SK-N-SH (cell line): ENCODE measurements around the gene SMIM14.

Experiments
- EZH2phosphoT487 ChIP-seq: fragments of 200-600 bp; sonication (generic); IDR thresholded peaks from 2 replicates; pipeline ENCODE4 v1.6.1; 2017; ENCODE audit warnings: low read depth, mixed run types, mild to moderate bottlenecking, antibody characterized with exemption, moderate library complexity, borderline replicate concordance
- GATA2 ChIP-seq: sonication (generic); formaldehyde crosslinking; IDR thresholded peaks from 2 replicates; pipeline ENCODE4 v1.5.0; 2020; ENCODE audit warnings: mild to moderate bottlenecking, missing genetic modification reagents
- JUND ChIP-seq: IDR thresholded peaks from 2 replicates; pipeline ENCODE4 v1.4.0; 2012
- MXI1 ChIP-seq: IDR thresholded peaks from 2 replicates; pipeline ENCODE4 v1.6.1; 2012; ENCODE audit warnings: mild to moderate bottlenecking, low read depth, low read length, improper control_type of control experiment
- NFIC ChIP-seq: IDR thresholded peaks from 2 replicates; pipeline ENCODE4 v1.4.0; 2012; ENCODE audit warnings: borderline replicate concordance
- POLR2AphosphoS5 ChIP-seq: IDR thresholded peaks from 2 replicates; pipeline ENCODE4 v1.6.1; 2012; ENCODE audit warnings: low read depth, low read length
- REST ChIP-seq: IDR thresholded peaks from 2 replicates; pipeline ENCODE4 v1.6.1; 2012; ENCODE audit warnings: mild to moderate bottlenecking, low read depth, low read length, moderate library complexity
- RFX5 ChIP-seq: IDR thresholded peaks from 2 replicates; pipeline ENCODE4 v1.6.1; 2012; ENCODE audit warnings: mild to moderate bottlenecking, improper control_type of control experiment, low read length
- SIN3A ChIP-seq: IDR thresholded peaks from 2 replicates; pipeline ENCODE4 v1.6.1; 2012; ENCODE audit warnings: low read depth, mild to moderate bottlenecking, low read length, moderate library complexity, borderline replicate concordance
- TCF12 ChIP-seq: IDR thresholded peaks from 2 replicates; pipeline ENCODE4 v1.4.0; 2012
- TEAD4 ChIP-seq: IDR thresholded peaks from 2 replicates; pipeline ENCODE4 v1.4.0; 2012; ENCODE audit warnings: mild to moderate bottlenecking, borderline replicate concordance; ENCODE audit not compliant: insufficient read depth
- USF2 ChIP-seq: fragments of 150-350 bp; IDR thresholded peaks from 2 replicates; pipeline ENCODE4 v1.6.1; 2017; ENCODE audit warnings: antibody characterized with exemption, low read length, low read depth, borderline replicate concordance
- TF ChIP-seq, protein P1 (sequence below): IDR thresholded peaks from 2 replicates; pipeline ENCODE4 v1.4.0; 2012; ENCODE audit warnings: low read depth, borderline replicate concordance
- TF ChIP-seq, protein P2 (sequence below): fragments of 200-600 bp; sonication (generic); IDR thresholded peaks from 2 replicates; pipeline ENCODE4 v1.6.1; 2017; ENCODE audit warnings: antibody characterized with exemption, mild to moderate bottlenecking, moderate library complexity

DNA sequence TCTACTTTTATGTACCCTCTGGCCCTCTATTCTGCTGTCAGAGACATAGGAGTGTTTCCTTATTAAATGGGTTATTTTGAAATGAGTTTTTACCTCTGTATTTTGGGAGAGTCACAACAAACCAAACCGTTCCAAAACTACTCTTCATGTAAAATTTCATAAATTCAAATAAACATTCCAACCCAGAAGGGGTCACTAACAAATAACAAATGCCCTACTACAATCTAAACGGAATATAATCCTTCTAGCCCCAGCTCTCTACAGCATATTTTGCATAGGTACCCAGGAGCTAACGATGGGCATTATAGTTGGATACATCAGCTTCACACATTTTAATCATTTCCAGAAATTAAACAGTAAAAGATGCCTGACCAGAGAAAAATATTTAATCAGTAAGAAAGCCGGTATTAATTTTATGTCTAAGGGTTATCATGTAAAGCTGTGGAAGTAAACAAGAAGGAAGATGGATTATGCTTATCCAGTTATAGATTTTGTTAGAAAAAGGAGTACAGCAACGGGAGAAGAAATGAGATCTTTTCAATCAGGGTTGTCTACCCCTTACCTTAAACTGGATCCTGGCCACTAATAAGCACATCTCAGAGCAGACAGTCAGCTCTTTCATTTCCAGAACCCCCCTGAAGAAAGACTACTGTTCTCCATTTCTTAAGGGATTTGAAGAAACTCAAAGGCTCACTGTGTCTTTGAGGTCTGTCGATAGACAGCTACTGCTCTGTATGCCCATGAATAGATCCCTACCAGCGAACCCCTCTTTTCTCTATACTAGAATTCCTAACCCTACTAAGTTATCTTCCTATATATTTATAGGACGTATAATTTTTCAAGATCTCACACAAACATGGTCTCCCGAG is 112.6 kb downstream of the SMIM14 start:
- TF ChIP-seq, protein P1, sequence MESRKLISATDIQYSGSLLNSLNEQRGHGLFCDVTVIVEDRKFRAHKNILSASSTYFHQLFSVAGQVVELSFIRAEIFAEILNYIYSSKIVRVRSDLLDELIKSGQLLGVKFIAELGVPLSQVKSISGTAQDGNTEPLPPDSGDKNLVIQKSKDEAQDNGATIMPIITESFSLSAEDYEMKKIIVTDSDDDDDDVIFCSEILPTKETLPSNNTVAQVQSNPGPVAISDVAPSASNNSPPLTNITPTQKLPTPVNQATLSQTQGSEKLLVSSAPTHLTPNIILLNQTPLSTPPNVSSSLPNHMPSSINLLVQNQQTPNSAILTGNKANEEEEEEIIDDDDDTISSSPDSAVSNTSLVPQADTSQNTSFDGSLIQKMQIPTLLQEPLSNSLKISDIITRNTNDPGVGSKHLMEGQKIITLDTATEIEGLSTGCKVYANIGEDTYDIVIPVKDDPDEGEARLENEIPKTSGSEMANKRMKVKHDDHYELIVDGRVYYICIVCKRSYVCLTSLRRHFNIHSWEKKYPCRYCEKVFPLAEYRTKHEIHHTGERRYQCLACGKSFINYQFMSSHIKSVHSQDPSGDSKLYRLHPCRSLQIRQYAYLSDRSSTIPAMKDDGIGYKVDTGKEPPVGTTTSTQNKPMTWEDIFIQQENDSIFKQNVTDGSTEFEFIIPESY = no peak
- TF ChIP-seq, protein P2, sequence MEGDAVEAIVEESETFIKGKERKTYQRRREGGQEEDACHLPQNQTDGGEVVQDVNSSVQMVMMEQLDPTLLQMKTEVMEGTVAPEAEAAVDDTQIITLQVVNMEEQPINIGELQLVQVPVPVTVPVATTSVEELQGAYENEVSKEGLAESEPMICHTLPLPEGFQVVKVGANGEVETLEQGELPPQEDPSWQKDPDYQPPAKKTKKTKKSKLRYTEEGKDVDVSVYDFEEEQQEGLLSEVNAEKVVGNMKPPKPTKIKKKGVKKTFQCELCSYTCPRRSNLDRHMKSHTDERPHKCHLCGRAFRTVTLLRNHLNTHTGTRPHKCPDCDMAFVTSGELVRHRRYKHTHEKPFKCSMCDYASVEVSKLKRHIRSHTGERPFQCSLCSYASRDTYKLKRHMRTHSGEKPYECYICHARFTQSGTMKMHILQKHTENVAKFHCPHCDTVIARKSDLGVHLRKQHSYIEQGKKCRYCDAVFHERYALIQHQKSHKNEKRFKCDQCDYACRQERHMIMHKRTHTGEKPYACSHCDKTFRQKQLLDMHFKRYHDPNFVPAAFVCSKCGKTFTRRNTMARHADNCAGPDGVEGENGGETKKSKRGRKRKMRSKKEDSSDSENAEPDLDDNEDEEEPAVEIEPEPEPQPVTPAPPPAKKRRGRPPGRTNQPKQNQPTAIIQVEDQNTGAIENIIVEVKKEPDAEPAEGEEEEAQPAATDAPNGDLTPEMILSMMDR = no peak
- no peak for TF ChIP-seq POLR2AphosphoS5
- TF ChIP-seq TCF12 = no peak
- TF ChIP-seq REST = no peak
- no peak for TF ChIP-seq MXI1
- TF ChIP-seq USF2 = no peak
- TF ChIP-seq NFIC = no peak
- no peak for TF ChIP-seq RFX5
- no peak for TF ChIP-seq EZH2phosphoT487
- TF ChIP-seq TEAD4 = no peak
- no peak for TF ChIP-seq JUND
- TF ChIP-seq GATA2 = no peak
- no peak for TF ChIP-seq SIN3A
